ENCODE measurements around the gene NYNRIN.
"Not testable (repeated sequence)": the region's sequence is repeated elsewhere in the genome, so short reads cannot be mapped to it uniquely, and the experiment has no call there.

GRCh38 chr14:24450828-24451227, 52.0 kb downstream of the NYNRIN start:
- not testable (repeated sequence) for TF ChIP-seq EZH2phosphoT487 (IDR thresholded peaks at IDR 0.05; ENCODE audit: borderline replicate concordance); CTCF (conservative IDR thresholded peaks at IDR 0.05; ENCODE audit: low read length)

All from Loucy (cell line).